HepG2 (cell line): ENCODE data around the gene PADI2. TPM values are rescaled to one million over a fixed set of nuclear protein-coding genes. Genes with fewer than 3 reads are reported as not detected.

ENCODE experiments used
- ARNT ChIP-seq: fragments of 450-650 bp; IDR thresholded peaks from 2 replicates; pipeline ENCODE4 v1.6.1; 2017
- ATAD3A ChIP-seq: sonication (generic); formaldehyde crosslinking; IDR thresholded peaks from 2 replicates; pipeline ENCODE4 v1.4.0; 2020; ENCODE audit warnings: missing genetic modification reagents
- FOXO1 ChIP-seq: sonication (generic); formaldehyde crosslinking; IDR thresholded peaks from 2 replicates; pipeline ENCODE4 v1.4.0; 2020; ENCODE audit warnings: missing genetic modification reagents
- FOXP1 ChIP-seq, 2 experiments: fragments of 450-650 bp in 1 of 2; IDR thresholded peaks; 2 replicates each; pipeline ENCODE4 v1.6.1; 2017 to 2018; ENCODE audit warnings: antibody characterized with exemption in 1 of 2
- GABPA ChIP-seq, 2 experiments: IDR thresholded peaks; 2 replicates each; pipeline ENCODE4 v1.6.1; 2011 to 2016; ENCODE audit warnings: low read depth in 2 of 2, low read length in 1 of 2, missing biosample characterization in 1 of 2, missing genetic modification characterization in 1 of 2
- KDM3A ChIP-seq: IDR thresholded peaks from 2 replicates; pipeline ENCODE4 v1.6.1; 2018; ENCODE audit warnings: low read depth, missing compliant biosample characterization
- MAFF ChIP-seq: IDR thresholded peaks from 2 replicates; pipeline ENCODE4 v1.6.1; 2011; ENCODE audit warnings: low read depth, low read length, improper control_type of control experiment
- NR2F6 ChIP-seq, 2 experiments: IDR thresholded peaks; 2 replicates each; pipeline ENCODE4 v1.6.1; 2016; ENCODE audit warnings: antibody characterized with exemption in 1 of 2, mild to moderate bottlenecking in 1 of 2
- SIX1 ChIP-seq: sonication (generic); formaldehyde crosslinking; IDR thresholded peaks from 2 replicates; pipeline ENCODE4 v1.4.0; 2020; ENCODE audit warnings: missing genetic modification reagents, borderline replicate concordance
- TARDBP ChIP-seq: sonication (generic); formaldehyde crosslinking; IDR thresholded peaks from 2 replicates; pipeline ENCODE4 v1.8.0; 2022; ENCODE audit warnings: mild to moderate bottlenecking, missing genetic modification reagents
- TBX2 ChIP-seq: sonication (generic); formaldehyde crosslinking; IDR thresholded peaks from 2 replicates; pipeline ENCODE4 v1.5.0; 2020; ENCODE audit warnings: missing genetic modification reagents, mild to moderate bottlenecking, borderline replicate concordance
- TMF1 ChIP-seq: sonication (generic); formaldehyde crosslinking; IDR thresholded peaks from 2 replicates; pipeline ENCODE4 v1.8.1; 2022; ENCODE audit warnings: low read depth, missing genetic modification reagents
- ZNF224 ChIP-seq: sonication (generic); formaldehyde crosslinking; IDR thresholded peaks from 2 replicates; pipeline ENCODE4 v1.5.0; 2020; ENCODE audit warnings: mild to moderate bottlenecking, missing genetic modification reagents
- ZNF234 ChIP-seq: sonication (generic); formaldehyde crosslinking; conservative IDR thresholded peaks from 2 replicates; pipeline ENCODE4 v1.5.1; 2020; ENCODE audit warnings: mild to moderate bottlenecking, missing genetic modification reagents
- ZNF34 ChIP-seq: sonication (generic); formaldehyde crosslinking; IDR thresholded peaks from 2 replicates; pipeline ENCODE4 v1.4.0; 2020; ENCODE audit warnings: mild to moderate bottlenecking, missing genetic modification reagents, borderline replicate concordance
- ZNF430 ChIP-seq: sonication (generic); formaldehyde crosslinking; IDR thresholded peaks from 2 replicates; pipeline ENCODE4 v1.9.0; 2021; ENCODE audit warnings: mild to moderate bottlenecking, missing genetic modification reagents
- ZNF441 ChIP-seq: sonication (generic); formaldehyde crosslinking; IDR thresholded peaks from 2 replicates; pipeline ENCODE4 v1.7.0; 2021; ENCODE audit warnings: missing genetic modification reagents, borderline replicate concordance
- ZNF605 ChIP-seq: sonication (generic); formaldehyde crosslinking; IDR thresholded peaks from 2 replicates; pipeline ENCODE4 v1.8.0; 2022; ENCODE audit warnings: mild to moderate bottlenecking, missing genetic modification reagents
- ZNF616 ChIP-seq: sonication (generic); formaldehyde crosslinking; IDR thresholded peaks from 2 replicates; pipeline ENCODE4 v1.5.0; 2020; ENCODE audit warnings: low read depth, mild to moderate bottlenecking, missing genetic modification reagents
- polyA plus RNA-seq, 8 experiments: library from polyadenylated mRNA; depleted of rRNA in 3 of 8; stranded (reverse) in 7 of 8; unstranded in 1 of 8; fragments of >200 nt; fragmentation: Illumina TruSeq in 4 of 8; extraction: Trizol in 4 of 8; gene quantifications; 2 replicates each; pipeline versions ENCODE4 v1.2.1 to v1.2.3, GENCODE V29; 2011 to 2016; ENCODE audit warnings: low read depth in 4 of 8, missing spikeins in 1 of 8, mixed read lengths in 1 of 8; ENCODE audit not compliant: insufficient read depth in 1 of 8
- total RNA-seq, 5 experiments: library from RNA; depleted of rRNA; stranded (reverse); fragments of >200 nt; fragmentation: Illumina TruSeq; extraction: Trizol; gene quantifications; 2 replicates each; pipeline ENCODE4 v1.2.3, GENCODE V29; 2016; ENCODE audit warnings: low read depth in 1 of 5
- TF ChIP-seq, protein P1 (sequence below): sonication (generic); formaldehyde crosslinking; IDR thresholded peaks from 2 replicates; pipeline ENCODE4 v1.4.0; 2020; ENCODE audit warnings: mild to moderate bottlenecking, missing genetic modification reagents
- TF ChIP-seq, protein P2 (sequence below): sonication (generic); formaldehyde crosslinking; IDR thresholded peaks from 2 replicates; pipeline ENCODE4 v1.9.0; 2022; ENCODE audit warnings: low read depth, missing genetic modification reagents
- TF ChIP-seq, protein P3 (sequence below): sonication (generic); formaldehyde crosslinking; IDR thresholded peaks from 2 replicates; pipeline ENCODE4 v1.4.0; 2020; ENCODE audit warnings: missing genetic modification reagents, mild to moderate bottlenecking, borderline replicate concordance
- TF ChIP-seq, protein P4 (sequence below): sonication (generic); formaldehyde crosslinking; IDR thresholded peaks from 2 replicates; pipeline ENCODE4 v1.8.0; 2022; ENCODE audit warnings: missing genetic modification reagents, mild to moderate bottlenecking, inconsistent platforms, borderline replicate concordance
- TF ChIP-seq, protein P5 (sequence below): sonication (generic); formaldehyde crosslinking; IDR thresholded peaks from 2 replicates; pipeline ENCODE4 v1.8.0; 2022; ENCODE audit warnings: mild to moderate bottlenecking, missing genetic modification reagents, moderate library complexity

PADI2 gene
- total and polyA plus RNA-seq, 2 of the 13 experiments (the other 11 are each of a cell fraction or from before 2014, with no cell fraction given) = not detected

DNA sequence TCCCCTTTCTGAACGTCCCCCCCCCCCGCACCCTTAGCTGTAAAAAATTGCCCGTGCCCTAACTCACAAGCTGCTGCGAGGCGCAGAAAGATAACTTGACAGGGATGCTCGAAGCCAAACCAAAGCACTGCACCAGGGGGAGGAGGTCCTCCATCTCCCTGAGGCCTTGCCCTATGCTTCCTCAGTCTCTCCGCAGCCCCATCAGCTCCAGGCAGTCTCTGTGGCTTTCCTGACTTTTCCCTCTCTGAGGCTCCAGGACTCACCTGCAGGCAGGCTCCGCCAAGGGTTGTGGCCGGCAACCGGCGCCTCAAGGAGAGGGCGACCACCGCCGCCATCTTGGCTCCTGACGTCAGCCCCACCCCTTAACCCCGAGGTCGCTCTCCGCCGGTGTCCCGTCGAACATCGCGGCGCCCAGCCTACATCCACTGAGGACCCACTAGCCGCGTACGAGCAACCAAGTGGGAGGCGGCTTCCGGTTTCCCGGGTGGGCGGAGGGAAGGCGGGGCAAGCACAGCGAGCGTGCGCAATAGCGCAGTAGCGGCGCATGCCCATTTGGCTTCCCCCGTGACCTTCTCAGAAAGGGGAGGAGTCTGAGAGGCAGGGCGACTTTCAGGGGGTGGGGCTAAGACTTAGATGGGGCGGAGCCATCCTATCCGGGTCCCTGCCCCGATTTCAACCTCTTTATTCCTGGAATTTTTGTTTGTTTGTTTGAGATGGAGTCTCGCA lies 65.4 kb downstream of the PADI2 start, which contains the start of gene SDHB (continued):
- TF ChIP-seq ATAD3A (no peak), ZNF605 (CRISPR knock-in tag) (peak; percentile 71; the same call in 1 of the 2 replicates), ZNF430 (0 out of 2 replicates have a peak, but pooled peaks have one; percentile 34), SIX1 (CRISPR knock-in tag) (no peak), TARDBP (CRISPR knock-in tag) (peak; percentile 42; the same call in 1 of the 2 replicates), FOXO1 (CRISPR knock-in tag) (no peak), ZNF34 (CRISPR knock-in tag) (no peak), GABPA (IDR thresholded peaks at IDR 0.05; ENCODE audit: low read depth, low read length) (peak; percentile 76), GABPA (CRISPR knock-in tag; IDR thresholded peaks at IDR 0.05; ENCODE audit: low read depth) (peak; percentile 96), ZNF224 (0 out of 2 replicates have a peak, but pooled peaks have one; percentile 81), ZNF441 (CRISPR knock-in tag) (no peak; the same call in 1 of the 2 replicates), ZNF616 (CRISPR knock-in tag) (0 out of 2 replicates have a peak, but pooled peaks have one; percentile 76), ZNF234 (no peak), KDM3A (CRISPR knock-in tag) (0 out of 2 replicates have a peak, but pooled peaks have one; percentile 45), TBX2 (peak; percentile 51; the same call in 1 of the 2 replicates), FOXP1 (IDR thresholded peaks at IDR 0.05) (no peak), FOXP1 (CRISPR knock-in tag; IDR thresholded peaks at IDR 0.05) (no peak), MAFF (no peak), NR2F6 (IDR thresholded peaks at IDR 0.05) (peak; percentile 64), NR2F6 (CRISPR knock-in tag; IDR thresholded peaks at IDR 0.05) (peak; percentile 91), TMF1 (no peak; the same call in 1 of the 2 replicates), ARNT (no peak)
- TF ChIP-seq, protein P1, sequence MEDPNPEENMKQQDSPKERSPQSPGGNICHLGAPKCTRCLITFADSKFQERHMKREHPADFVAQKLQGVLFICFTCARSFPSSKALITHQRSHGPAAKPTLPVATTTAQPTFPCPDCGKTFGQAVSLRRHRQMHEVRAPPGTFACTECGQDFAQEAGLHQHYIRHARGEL (CRISPR knock-in tag) = no peak
- TF ChIP-seq, protein P2, sequence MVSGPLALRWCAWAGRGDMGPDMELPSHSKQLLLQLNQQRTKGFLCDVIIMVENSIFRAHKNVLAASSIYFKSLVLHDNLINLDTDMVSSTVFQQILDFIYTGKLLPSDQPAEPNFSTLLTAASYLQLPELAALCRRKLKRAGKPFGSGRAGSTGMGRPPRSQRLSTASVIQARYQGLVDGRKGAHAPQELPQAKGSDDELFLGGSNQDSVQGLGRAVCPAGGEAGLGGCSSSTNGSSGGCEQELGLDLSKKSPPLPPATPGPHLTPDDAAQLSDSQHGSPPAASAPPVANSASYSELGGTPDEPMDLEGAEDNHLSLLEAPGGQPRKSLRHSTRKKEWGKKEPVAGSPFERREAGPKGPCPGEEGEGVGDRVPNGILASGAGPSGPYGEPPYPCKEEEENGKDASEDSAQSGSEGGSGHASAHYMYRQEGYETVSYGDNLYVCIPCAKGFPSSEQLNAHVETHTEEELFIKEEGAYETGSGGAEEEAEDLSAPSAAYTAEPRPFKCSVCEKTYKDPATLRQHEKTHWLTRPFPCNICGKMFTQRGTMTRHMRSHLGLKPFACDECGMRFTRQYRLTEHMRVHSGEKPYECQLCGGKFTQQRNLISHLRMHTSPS = no peak
- TF ChIP-seq, protein P3, sequence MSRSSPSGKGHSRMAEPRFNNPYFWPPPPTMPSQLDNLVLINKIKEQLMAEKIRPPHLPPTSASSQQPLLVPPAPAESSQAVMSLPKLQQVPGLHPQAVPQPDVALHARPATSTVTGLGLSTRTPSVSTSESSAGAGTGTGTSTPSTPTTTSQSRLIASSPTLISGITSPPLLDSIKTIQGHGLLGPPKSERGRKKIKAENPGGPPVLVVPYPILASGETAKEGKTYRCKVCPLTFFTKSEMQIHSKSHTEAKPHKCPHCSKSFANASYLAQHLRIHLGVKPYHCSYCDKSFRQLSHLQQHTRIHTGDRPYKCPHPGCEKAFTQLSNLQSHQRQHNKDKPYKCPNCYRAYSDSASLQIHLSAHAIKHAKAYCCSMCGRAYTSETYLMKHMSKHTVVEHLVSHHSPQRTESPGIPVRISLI (CRISPR knock-in tag) = no peak
- TF ChIP-seq, protein P4, sequence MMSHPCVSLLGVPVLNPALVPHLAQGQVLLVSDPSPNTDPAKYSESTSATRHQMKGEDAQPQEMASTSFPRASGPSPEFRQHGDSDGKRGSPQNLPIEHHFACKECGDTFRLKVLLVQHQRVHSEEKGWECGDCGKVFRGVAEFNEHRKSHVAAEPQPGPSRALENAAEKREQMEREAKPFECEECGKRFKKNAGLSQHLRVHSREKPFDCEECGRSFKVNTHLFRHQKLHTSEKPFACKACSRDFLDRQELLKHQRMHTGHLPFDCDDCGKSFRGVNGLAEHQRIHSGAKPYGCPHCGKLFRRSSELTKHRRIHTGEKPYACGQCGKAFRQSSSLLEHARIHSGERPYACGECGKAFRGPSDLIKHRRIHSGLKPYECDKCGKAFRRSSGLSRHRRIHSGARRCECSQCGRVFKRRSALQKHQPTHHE (CRISPR knock-in tag) = peak; percentile 56; the same call in 1 of the 2 replicates
- TF ChIP-seq, protein P5, sequence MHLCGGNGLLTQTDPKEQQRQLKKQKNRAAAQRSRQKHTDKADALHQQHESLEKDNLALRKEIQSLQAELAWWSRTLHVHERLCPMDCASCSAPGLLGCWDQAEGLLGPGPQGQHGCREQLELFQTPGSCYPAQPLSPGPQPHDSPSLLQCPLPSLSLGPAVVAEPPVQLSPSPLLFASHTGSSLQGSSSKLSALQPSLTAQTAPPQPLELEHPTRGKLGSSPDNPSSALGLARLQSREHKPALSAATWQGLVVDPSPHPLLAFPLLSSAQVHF (CRISPR knock-in tag) = no peak
